Spinal cord (tissue), 10 donors: Measurements from ENCODE around the gene CYB561D1. TPM values are rescaled to one million over a fixed set of nuclear protein-coding genes. Genes with fewer than 3 reads are reported as not detected.

Experiments
- DNase-seq, 6 donors: peaks; one replicate each; pipeline versions ENCODE4 v3.0.0 to v3.0.0-alpha.2; 2013 to 2015; ENCODE audit warnings: low spot score in 6 of 6, low read depth in 4 of 6
- H3K27ac ChIP-seq: one replicate; pipeline ENCODE4 v1.5.1; 2013; ENCODE audit warnings: low read depth, low read length, control low read depth
- H3K27me3 ChIP-seq: one replicate; pipeline ENCODE4 v1.6.1; 2013; ENCODE audit warnings: low read length; ENCODE audit not compliant: control insufficient read depth, insufficient read depth
- H3K36me3 ChIP-seq: one replicate; pipeline ENCODE4 v1.6.1; 2013; ENCODE audit warnings: low read length; ENCODE audit not compliant: control insufficient read depth, insufficient read depth
- H3K4me1 ChIP-seq: one replicate; pipeline ENCODE4 v1.6.1; 2013; ENCODE audit warnings: low read length; ENCODE audit not compliant: control insufficient read depth, insufficient read depth
- H3K4me3 ChIP-seq: one replicate; pipeline ENCODE4 v1.5.1; 2013; ENCODE audit warnings: low read depth, low read length, control low read depth
- H3K9me3 ChIP-seq: one replicate; pipeline ENCODE4 v1.6.1; 2013; ENCODE audit warnings: low read length; ENCODE audit not compliant: control insufficient read depth, insufficient read depth
- WGBS: methylation state at CpG from one replicate; pipeline ENCODE4 v1.1.5; 2013; ENCODE audit warnings: missing lambda C conversion rate; ENCODE audit not compliant: insufficient coverage; 5-methylcytosine and 5-hydroxymethylcytosine counted together
- polyA plus RNA-seq, 2 donors: library from polyadenylated mRNA; unstranded; fragments of 120-200 nt; gene quantifications; one replicate each; pipeline ENCODE4 v1.2.1, GENCODE V29; 2013; ENCODE audit not compliant: insufficient read length in 2 of 2
- total RNA-seq, 2 donors: library from RNA; depleted of rRNA in 1 of 2; stranded (reverse); fragments of 120-200 nt in 1 of 2; fragments of >200 nt in 1 of 2; gene quantifications; one replicate each; pipeline versions ENCODE4 v1.2.3 to v1.2.4, GENCODE V29; 2013 to 2014
- donor health status: healthy.

CYB561D1 gene
- total and polyA plus RNA-seq, 4 donors, result 4.7 to 8.5 (median 6.8) TPM

DNA sequence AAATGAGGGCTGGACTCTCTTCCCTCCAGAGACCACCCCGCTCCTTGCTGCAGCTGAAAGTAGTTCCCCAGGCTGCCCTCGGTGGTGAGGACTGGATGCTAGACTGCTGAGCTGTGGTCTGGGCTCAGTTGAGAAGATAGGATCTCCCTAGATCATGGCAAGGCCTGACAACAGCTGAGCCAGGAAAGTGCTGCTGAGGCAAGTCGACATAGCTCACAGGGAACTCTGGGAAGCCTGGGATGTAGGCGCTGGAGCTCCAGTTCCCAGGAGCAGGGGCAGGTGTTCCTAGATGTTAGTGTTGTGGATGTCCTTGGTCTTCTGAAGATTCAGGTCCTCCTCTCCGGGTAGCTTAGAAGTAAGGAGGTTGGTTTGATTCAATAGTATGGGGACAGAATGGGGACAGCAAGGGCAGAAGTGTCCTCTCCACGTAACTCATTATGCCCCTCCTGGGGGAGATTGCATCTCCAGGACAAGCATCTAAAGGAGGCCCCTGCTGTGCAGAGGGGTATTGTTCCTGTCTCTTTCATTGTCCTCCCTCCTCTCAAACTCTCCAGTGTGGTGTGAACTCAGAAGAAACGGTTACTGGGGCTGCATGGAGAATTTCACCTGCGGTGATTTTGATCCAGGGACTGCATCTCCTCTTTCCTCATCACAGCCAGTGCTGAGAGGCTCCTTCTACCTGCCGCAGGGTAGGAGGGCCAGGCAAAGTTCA, 3.7 kb downstream of the CYB561D1 start:
- WGBS, result 39% methylated on average over 6 of the region's 9 CpGs

DNA sequence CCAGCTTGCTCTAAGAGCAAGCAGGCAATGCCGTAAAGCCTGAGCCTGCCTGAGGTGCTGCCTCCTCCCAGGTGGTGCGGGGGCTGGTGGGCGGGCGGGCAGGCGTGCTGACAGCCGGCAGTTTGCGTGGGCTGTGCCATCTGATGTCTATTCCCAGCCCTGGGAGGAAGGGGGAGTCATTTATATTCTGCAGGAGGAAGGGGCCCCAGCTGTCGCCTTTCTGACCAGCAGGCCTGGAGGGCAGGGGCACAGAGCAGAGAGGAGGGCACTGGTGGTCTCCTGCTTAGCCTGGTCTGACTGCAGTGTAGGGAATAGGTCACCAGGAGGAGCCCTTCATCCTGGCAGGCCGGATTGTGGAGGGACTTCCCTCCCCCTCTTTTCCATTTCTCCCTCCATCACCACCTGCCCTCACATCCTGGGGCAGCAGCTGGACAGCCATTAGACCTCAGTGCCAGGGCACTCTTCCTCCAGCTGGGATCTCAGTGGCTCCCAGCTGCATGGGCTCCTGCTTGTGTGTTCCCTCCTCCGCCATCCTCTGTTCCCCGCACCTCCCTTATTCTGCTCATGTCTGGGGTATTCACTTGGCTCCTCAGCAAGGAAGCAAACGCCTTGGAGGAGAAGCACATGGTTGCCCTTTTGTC, 4.4 kb downstream of the CYB561D1 start:
- 41% methylated on average over 12 of the region's 12 CpGs for WGBS
- Histone ChIP-seq H3K4me1 (peaks cover 36% of the 10 kb centered on the region), H3K27ac (no peak overlapping the region)

More for the DNA sequence above, 3.7 kb downstream of the CYB561D1 start:
- peaks cover 27% of the 10 kb centered on the region for H3K36me3 ChIP-seq
- no peaks in the 10 kb centered on the region for H3K27me3 ChIP-seq
- H3K9me3 ChIP-seq, result no peaks in the 10 kb centered on the region
- H3K4me1 ChIP-seq, result peaks cover 37% of the 10 kb centered on the region
- no peak for DNase-seq
- H3K27ac ChIP-seq, result no peak overlapping the region
- no peak overlapping the region for H3K4me3 ChIP-seq

DNA sequence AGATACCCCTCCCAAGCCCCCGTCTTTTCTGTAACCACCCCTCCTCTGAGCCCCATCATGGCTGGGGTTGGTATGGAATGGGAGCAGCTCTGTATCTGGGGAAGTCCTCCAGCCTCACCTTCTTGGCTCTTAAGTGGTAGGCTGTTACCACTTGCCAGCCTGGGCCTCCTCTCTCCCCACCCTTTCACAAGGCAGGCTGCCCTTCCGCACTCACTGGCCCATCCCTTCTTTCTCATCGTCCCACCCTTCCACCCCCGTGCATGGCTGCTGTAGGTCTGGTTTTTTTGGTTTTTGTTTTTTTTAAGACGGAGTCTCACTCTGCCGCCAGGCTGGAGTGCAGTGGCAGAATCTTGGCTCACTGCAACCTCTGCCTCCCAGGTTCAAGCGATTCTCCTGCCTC, 5.2 kb downstream of the CYB561D1 start:
- Histone ChIP-seq H3K4me3 (no peak overlapping the region), H3K27me3 (no peaks in the 10 kb centered on the region), H3K4me1 (peaks cover 28% of the 10 kb centered on the region), H3K27ac (no peak overlapping the region), H3K36me3 (peaks cover 27% of the 10 kb centered on the region), H3K9me3 (no peaks in the 10 kb centered on the region)
- DNase-seq, result no peak
- WGBS, result no CpG with 5 or more reads among the region's 7 CpGs

More for the DNA sequence above, 4.4 kb downstream of the CYB561D1 start:
- Histone ChIP-seq H3K4me3 (no peak overlapping the region), H3K27me3 (no peaks in the 10 kb centered on the region), H3K9me3 (no peaks in the 10 kb centered on the region), H3K36me3 (peaks cover 27% of the 10 kb centered on the region)
- peak in 2 of 6 donors; percentile 56 to 79 for DNase-seq

DNA sequence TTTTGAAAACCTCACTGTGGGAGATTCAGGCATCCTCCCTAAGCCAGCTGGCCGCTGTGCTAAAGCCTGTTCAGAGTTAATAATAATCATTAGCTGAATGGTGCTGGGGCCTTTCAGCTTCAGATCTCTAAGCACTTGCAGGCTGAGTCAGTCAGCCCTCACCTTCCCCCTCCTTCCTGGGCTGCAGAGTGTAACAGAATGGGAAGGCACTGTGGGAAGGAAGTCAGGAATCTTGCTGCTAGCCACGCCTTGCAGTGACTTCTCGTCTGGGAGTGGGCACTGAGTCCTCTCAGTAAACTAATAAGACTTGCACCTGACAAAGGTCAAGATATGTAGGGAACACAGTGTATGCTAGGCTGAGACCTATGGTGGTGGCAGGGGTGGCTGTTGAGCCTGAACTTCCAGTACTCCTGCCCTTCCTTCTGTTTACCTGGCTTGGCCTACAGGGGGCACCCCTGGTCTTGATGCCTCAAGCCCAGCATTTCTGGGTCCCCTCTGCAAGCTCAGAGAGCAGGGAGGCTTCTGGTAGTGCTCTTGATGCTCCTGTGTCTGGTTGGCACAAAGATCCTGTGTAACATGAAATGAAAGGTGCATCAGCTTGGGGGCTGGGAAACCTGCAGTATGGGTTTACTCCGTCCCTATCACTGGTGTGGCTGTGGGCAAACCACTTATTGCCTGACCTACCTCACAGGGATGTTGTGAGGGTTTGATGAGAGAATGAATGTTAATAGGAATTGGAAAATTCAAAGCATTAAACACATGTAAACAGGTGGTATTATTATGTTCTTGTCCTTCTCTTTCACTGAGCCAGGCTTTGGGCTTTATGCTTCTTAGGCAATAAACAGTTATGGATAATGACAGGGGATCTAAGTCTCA, 6.0 kb downstream of the CYB561D1 start:
- H3K4me3 ChIP-seq, result no peak overlapping the region
- no peak for DNase-seq
- no peak overlapping the region for H3K27ac ChIP-seq
- no peaks in the 10 kb centered on the region for H3K27me3 ChIP-seq
- H3K9me3 ChIP-seq, result no peaks in the 10 kb centered on the region
- H3K4me1 ChIP-seq, result peaks cover 20% of the 10 kb centered on the region
- 70% methylated on average over 4 of the region's 4 CpGs for WGBS
- peaks cover 27% of the 10 kb centered on the region for H3K36me3 ChIP-seq

DNA sequence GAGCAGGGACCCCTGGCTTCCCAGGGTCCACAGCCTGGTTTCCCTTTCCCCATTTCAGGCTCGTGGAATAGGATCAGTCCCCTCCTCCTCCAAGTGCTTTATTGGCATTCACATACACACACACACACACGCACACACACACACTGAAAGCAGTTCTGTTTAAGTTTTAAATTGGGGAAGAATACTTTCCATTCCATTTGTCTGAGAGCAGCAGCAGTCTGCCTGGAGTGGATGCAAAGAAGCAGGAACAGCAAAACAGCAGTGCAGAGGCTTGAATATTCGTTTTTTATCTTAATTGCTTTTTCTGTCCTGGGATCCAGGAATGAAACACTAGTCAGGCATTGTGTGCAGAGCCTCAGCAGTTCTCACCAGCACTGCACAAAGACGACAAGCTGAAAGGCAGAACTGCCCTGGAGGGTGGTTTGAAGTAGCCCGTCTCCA, 7.1 kb downstream of the CYB561D1 start:
- H3K27ac ChIP-seq, result no peak overlapping the region
- no peak overlapping the region for H3K4me3 ChIP-seq
- no peaks in the 10 kb centered on the region for H3K27me3 ChIP-seq
- peak in 2 of 6 donors; percentile 43 to 61 for DNase-seq
- H3K9me3 ChIP-seq, result no peaks in the 10 kb centered on the region
- H3K36me3 ChIP-seq, result peaks cover 23% of the 10 kb centered on the region
- WGBS, result 23% methylated on average over 2 of the region's 5 CpGs
- H3K4me1 ChIP-seq, result peaks cover 20% of the 10 kb centered on the region

DNA sequence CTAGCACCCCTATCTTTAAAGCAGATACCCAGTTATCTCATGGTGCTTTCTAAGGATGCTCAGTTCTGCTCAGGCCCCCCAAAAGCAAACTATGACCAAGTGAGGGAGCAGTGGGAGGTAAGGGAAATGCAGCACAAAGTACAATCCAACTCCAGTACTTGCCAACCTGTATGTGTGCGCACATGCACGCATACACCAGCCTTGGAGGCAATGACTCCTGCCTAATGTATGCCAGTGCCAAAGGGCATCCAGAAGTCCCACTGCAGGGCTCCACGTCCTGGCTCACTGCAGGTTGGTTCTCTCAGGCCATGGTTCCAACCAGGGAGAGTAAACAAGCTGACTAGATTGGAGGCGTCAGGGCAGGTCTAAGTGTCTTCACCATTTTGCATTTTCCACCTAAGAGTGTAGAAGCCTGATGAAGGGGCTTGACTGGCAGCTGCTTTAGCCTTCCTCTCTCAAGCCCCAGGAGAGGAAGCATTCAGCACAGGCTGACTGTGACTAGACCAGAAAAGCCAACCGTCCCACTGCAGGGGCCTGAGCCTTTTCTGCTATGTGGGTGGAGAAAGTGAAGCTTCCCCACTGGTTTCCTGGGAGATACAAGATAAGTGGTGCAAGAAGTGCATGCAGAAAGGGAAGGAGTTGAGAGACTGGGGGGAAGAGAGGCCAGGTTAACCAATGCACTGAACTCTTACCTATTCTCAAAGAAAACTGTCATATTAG, 7.9 kb downstream of the CYB561D1 start:
- peaks cover 22% of the 10 kb centered on the region for H3K36me3 ChIP-seq
- DNase-seq, result no peak
- no peaks in the 10 kb centered on the region for H3K27me3 ChIP-seq
- no peaks in the 10 kb centered on the region for H3K9me3 ChIP-seq
- H3K27ac ChIP-seq, result no peak overlapping the region
- no peak overlapping the region for H3K4me3 ChIP-seq
- 51% methylated on average over 4 of the region's 5 CpGs for WGBS
- peaks cover 24% of the 10 kb centered on the region for H3K4me1 ChIP-seq

DNA sequence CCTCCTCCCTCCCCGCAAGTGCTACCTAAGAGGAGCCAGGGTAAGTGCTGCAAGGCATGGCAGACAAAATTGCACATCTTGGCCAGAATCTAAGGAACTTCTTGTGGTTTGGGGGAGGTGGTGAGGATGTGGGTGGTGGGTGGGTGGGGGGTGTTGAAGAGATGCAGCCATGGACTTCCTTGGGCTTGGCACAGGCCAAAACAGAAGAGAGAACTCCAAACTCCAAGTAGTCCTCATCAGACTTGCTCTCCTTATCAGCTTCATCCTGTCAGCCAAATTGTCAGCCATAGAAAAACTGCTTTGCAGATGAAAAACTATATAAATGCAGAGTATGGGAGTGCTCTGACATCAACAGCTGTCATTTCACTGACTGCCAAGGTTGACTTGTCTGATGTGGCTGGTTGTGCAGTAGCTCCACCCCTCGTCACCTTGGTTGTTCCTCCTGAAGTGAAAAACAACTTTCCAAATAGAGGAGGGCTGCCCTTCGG, 8.5 kb downstream of the CYB561D1 start:
- Histone ChIP-seq H3K4me1 (peaks cover 24% of the 10 kb centered on the region), H3K4me3 (no peak overlapping the region), H3K27ac (no peak overlapping the region), H3K27me3 (no peaks in the 10 kb centered on the region), H3K36me3 (peaks cover 20% of the 10 kb centered on the region), H3K9me3 (no peaks in the 10 kb centered on the region)
- DNase-seq, result no peak
- no CpG with 5 or more reads among the region's 3 CpGs for WGBS

DNA sequence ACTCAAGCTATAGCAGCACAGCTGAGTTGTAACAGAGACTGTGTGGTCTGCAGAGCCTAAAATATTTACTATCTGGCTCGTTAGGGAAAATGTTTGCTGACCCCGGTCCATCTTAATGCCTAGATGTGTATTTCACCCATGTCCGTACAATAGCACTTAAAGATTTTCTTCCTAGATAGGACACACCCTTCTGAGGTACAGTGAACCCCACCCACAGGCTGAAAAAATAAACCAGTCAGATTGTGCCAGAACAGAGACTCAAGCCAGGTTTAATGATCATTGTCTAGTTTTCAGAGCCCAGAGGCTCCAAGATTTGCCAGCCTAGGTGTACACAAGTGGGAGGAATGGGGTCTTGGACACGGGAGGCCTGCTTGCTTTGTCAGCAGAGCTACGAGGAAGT, 10.0 kb downstream of the CYB561D1 start:
- H3K4me3 ChIP-seq, result no peak overlapping the region
- H3K27me3 ChIP-seq, result no peaks in the 10 kb centered on the region
- WGBS, result 85% methylated on average over 4 of the region's 5 CpGs
- H3K4me1 ChIP-seq, result peaks cover 18% of the 10 kb centered on the region
- peaks cover 24% of the 10 kb centered on the region for H3K36me3 ChIP-seq
- no peaks in the 10 kb centered on the region for H3K9me3 ChIP-seq
- DNase-seq, result no peak
- no peak overlapping the region for H3K27ac ChIP-seq

DNA sequence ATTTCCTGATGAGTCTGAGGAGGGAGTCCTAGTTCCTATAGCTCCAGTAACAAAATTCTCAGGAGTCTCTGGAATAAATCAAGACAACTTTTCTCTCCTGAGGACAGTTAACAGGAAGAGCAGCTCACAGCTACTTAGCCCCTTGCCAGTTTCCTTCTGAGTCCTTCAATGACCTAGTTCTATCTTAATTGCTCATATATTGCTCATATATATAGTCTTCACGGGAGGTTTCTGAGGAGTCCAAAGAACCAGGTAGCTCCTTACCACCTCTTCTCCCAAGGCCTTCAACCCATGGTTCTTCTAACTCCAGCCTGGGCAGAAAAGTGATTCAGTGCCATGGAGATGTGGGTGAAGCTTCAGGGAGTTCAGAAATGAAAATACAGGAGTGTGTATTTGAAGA, 11.1 kb downstream of the CYB561D1 start:
- Histone ChIP-seq H3K4me3 (no peak overlapping the region), H3K36me3 (peaks cover 20% of the 10 kb centered on the region), H3K27me3 (no peaks in the 10 kb centered on the region), H3K9me3 (no peaks in the 10 kb centered on the region), H3K4me1 (peaks cover 24% of the 10 kb centered on the region), H3K27ac (no peak overlapping the region)
- DNase-seq, result no peak
- no CpG with 5 or more reads among the region's 1 CpG for WGBS
